SU-DHL-6 (cell line): ENCODE data around the gene HOXD9.

ENCODE experiments used
- H2AFZ ChIP-seq: fragments of 200-600 bp; sonication (generic); 2 replicates; pipeline ENCODE4 v1.6.1; 2014; ENCODE audit warnings: low read depth, mild to moderate bottlenecking, moderate library complexity, mixed read lengths, antibody characterized with exemption, low read length; ENCODE audit not compliant: severe bottlenecking
- H3F3A ChIP-seq: fragments of 200-600 bp; shearing (Covaris generic); 2 replicates; pipeline ENCODE4 v1.6.0; 2016; ENCODE audit warnings: antibody characterized with exemption, mild to moderate bottlenecking; ENCODE audit not compliant: insufficient read depth
- H3K27ac ChIP-seq: fragments of 200-600 bp; sonication (generic); 2 replicates; pipeline ENCODE4 v1.5.1; 2016; ENCODE audit warnings: low read depth, mild to moderate bottlenecking, low read length, moderate library complexity, mixed read lengths
- H3K27me3 ChIP-seq: fragments of 200-600 bp; sonication (generic), shearing (Covaris generic); 2 replicates; pipeline ENCODE4 v1.6.0; 2014; ENCODE audit warnings: mild to moderate bottlenecking, low read length
- H3K36me3 ChIP-seq: fragments of 200-600 bp; sonication (generic); 2 replicates; pipeline ENCODE4 v1.6.1; 2014; ENCODE audit warnings: mild to moderate bottlenecking, low read length, mixed read lengths
- H3K4me2 ChIP-seq: fragments of 300-600, 200-600 bp; shearing (Covaris generic), sonication (generic); 2 replicates; pipeline ENCODE4 v1.6.0; 2014; ENCODE audit warnings: low read length, low read depth, mild to moderate bottlenecking; ENCODE audit not compliant: poor library complexity, severe bottlenecking
- H3K4me3 ChIP-seq: fragments of 200-600 bp; sonication (generic); 2 replicates; pipeline ENCODE4 v1.5.1; 2014; ENCODE audit warnings: antibody characterized with exemption, low read length, mild to moderate bottlenecking, mixed read lengths; ENCODE audit not compliant: insufficient read depth, poor library complexity, severe bottlenecking
- H3K79me2 ChIP-seq: fragments of 200-600 bp; sonication (generic); 2 replicates; pipeline ENCODE4 v1.6.1; 2014; ENCODE audit warnings: mild to moderate bottlenecking, low read length, moderate library complexity; ENCODE audit not compliant: insufficient read depth
- H3K9ac ChIP-seq: fragments of 200-600 bp; sonication (generic); 2 replicates; pipeline ENCODE4 v1.7.0; 2014; ENCODE audit warnings: mild to moderate bottlenecking, low read length
- H3K9me2 ChIP-seq: fragments of 200-600 bp; sonication (generic); replicated peaks from 2 replicates; pipeline ENCODE4 v1.6.1; 2014; ENCODE audit warnings: low read length; ENCODE audit not compliant: insufficient read depth
- H3K9me3 ChIP-seq: fragments of 200-600 bp; sonication (generic); 2 replicates; pipeline ENCODE4 v1.6.1; 2014; ENCODE audit warnings: low read length, mixed read lengths; ENCODE audit not compliant: insufficient read depth
- H4K20me1 ChIP-seq: fragments of 200-600 bp; sonication (generic); 2 replicates; pipeline ENCODE4 v1.6.1; 2014; ENCODE audit warnings: low read depth, mild to moderate bottlenecking, antibody characterized with exemption, low read length, moderate library complexity, mixed read lengths
- CTCF ChIP-seq: fragments of 200-600 bp; sonication (generic); IDR thresholded peaks from one replicate; pipeline ENCODE4 v1.5.1; 2017; ENCODE audit warnings: antibody characterized with exemption, mild to moderate bottlenecking, low read length, moderate library complexity; ENCODE audit not compliant: insufficient read depth, poor library complexity, severe bottlenecking
- EZH2phosphoT487 ChIP-seq: fragments of 200-600 bp; sonication (generic), shearing (Covaris generic); conservative IDR thresholded peaks from 2 replicates; pipeline ENCODE4 v1.6.1; 2018; ENCODE audit warnings: mild to moderate bottlenecking, antibody characterized with exemption, low read length, moderate library complexity, mixed read lengths

Gene HOXD9

GRCh38 chr2:176169181-176169580 is 46.7 kb downstream of the HOXD9 start:
- Histone ChIP-seq H3K4me2 (no peak overlapping the region), H3K9ac (no peak overlapping the region), H3K27me3 (no peaks in the 10 kb centered on the region), H3F3A (no peaks in the 10 kb centered on the region), H3K27ac (no peak overlapping the region), H3K4me3 (no peak overlapping the region), H4K20me1 (no peaks in the 10 kb centered on the region), H3K9me2 (no peaks in the 10 kb centered on the region), H2AFZ (no peak overlapping the region), H3K36me3 (no peaks in the 10 kb centered on the region), H3K9me3 (no peaks in the 10 kb centered on the region), H3K79me2 (no peaks in the 10 kb centered on the region)
- no peak for TF ChIP-seq CTCF
- TF ChIP-seq EZH2phosphoT487, result no peak

- no peak for TF ChIP-seq EZH2phosphoT487
- no peak for TF ChIP-seq CTCF
- Histone ChIP-seq H3K9me2 (no peaks in the 10 kb centered on the region), H3K36me3 (no peaks in the 10 kb centered on the region), H3K4me2 (no peak overlapping the region), H3K27me3 (no peaks in the 10 kb centered on the region), H3F3A (no peaks in the 10 kb centered on the region), H2AFZ (no peak overlapping the region), H3K27ac (no peak overlapping the region), H3K79me2 (no peaks in the 10 kb centered on the region), H4K20me1 (no peaks in the 10 kb centered on the region), H3K9me3 (no peaks in the 10 kb centered on the region), H3K9ac (no peak overlapping the region), H3K4me3 (no peak overlapping the region)
Measured at GRCh38 chr2:176169711-176170110, 47.2 kb downstream of the HOXD9 start.

- no peak overlapping the region for H3K4me3 ChIP-seq
- H3K4me2 ChIP-seq, result no peak overlapping the region
- H3K9me2 ChIP-seq, result no peaks in the 10 kb centered on the region
- no peak for TF ChIP-seq EZH2phosphoT487
- no peak for TF ChIP-seq CTCF
- no peaks in the 10 kb centered on the region for H4K20me1 ChIP-seq
- no peak overlapping the region for H2AFZ ChIP-seq
- no peaks in the 10 kb centered on the region for H3K27me3 ChIP-seq
- H3K9me3 ChIP-seq, result no peaks in the 10 kb centered on the region
- no peaks in the 10 kb centered on the region for H3K79me2 ChIP-seq
- no peaks in the 10 kb centered on the region for H3F3A ChIP-seq
- no peaks in the 10 kb centered on the region for H3K36me3 ChIP-seq
- no peak overlapping the region for H3K27ac ChIP-seq
- no peak overlapping the region for H3K9ac ChIP-seq
Measured at GRCh38 chr2:176170602-176171305, 48.2 kb downstream of the HOXD9 start.
